H9 (cell line): ENCODE data around the gene CHD9NB. TPM values are rescaled to one million over a fixed set of nuclear protein-coding genes. Genes with fewer than 3 reads are reported as not detected.

Experiments
- DNase-seq: peaks from one replicate; pipeline ENCODE4 v3.0.0-alpha.2; 2017
- H2AFZ ChIP-seq: one replicate; pipeline ENCODE4 v1.6.1; 2013; ENCODE audit warnings: mild to moderate bottlenecking, low read length, control low read depth, moderate library complexity
- H2AK5ac ChIP-seq: 2 replicates; pipeline ENCODE4 v1.6.1; 2013; ENCODE audit warnings: low read length, control low read depth, mixed read lengths; ENCODE audit not compliant: insufficient read length
- H2BK120ac ChIP-seq: one replicate; pipeline ENCODE4 v1.6.1; 2013; ENCODE audit warnings: low read depth, mild to moderate bottlenecking, low read length, control low read depth, inconsistent platforms; ENCODE audit not compliant: poor library complexity, severe bottlenecking
- H2BK12ac ChIP-seq: 2 replicates; pipeline ENCODE4 v1.6.1; 2013; ENCODE audit warnings: low read length, control low read depth, mixed read lengths, low read depth; ENCODE audit not compliant: insufficient read length
- H2BK15ac ChIP-seq: 2 replicates; pipeline ENCODE4 v1.6.1; 2013; ENCODE audit warnings: low read depth, low read length, control low read depth
- H2BK20ac ChIP-seq: one replicate; pipeline ENCODE4 v1.6.1; 2013; ENCODE audit warnings: low read depth, mild to moderate bottlenecking, low read length, control low read depth, inconsistent platforms; ENCODE audit not compliant: poor library complexity, severe bottlenecking
- H2BK5ac ChIP-seq: 2 replicates; pipeline ENCODE4 v1.6.1; 2013; ENCODE audit warnings: low read length, control low read depth, mixed read lengths; ENCODE audit not compliant: insufficient read length
- H3K14ac ChIP-seq: 2 replicates; pipeline ENCODE4 v1.6.1; 2013; ENCODE audit warnings: low read length, control low read depth; ENCODE audit not compliant: insufficient read depth
- H3K18ac ChIP-seq: 2 replicates; pipeline ENCODE4 v1.6.1; 2013; ENCODE audit warnings: low read depth, mild to moderate bottlenecking, mixed read lengths, low read length, control low read depth; ENCODE audit not compliant: insufficient read length
- H3K23ac ChIP-seq: 2 replicates; pipeline ENCODE4 v1.6.1; 2013; ENCODE audit warnings: low read length, control low read depth, mixed read lengths, low read depth; ENCODE audit not compliant: insufficient read length
- H3K23me2 ChIP-seq: 2 replicates; pipeline ENCODE4 v1.6.1; 2013; ENCODE audit warnings: low read depth, mild to moderate bottlenecking, mixed read lengths, low read length, control low read depth; ENCODE audit not compliant: insufficient read length, poor library complexity, severe bottlenecking
- H3K27ac ChIP-seq: 2 replicates; pipeline ENCODE4 v1.5.1; 2013; ENCODE audit warnings: low read length, control low read depth, mixed read lengths, low read depth; ENCODE audit not compliant: insufficient read length
- H3K27me3 ChIP-seq: 2 replicates; pipeline ENCODE4 v1.6.1; 2013; ENCODE audit warnings: low read length, control low read depth, inconsistent platforms; ENCODE audit not compliant: insufficient read depth
- H3K4ac ChIP-seq: 2 replicates; pipeline ENCODE4 v1.6.1; 2013; ENCODE audit warnings: low read depth, mild to moderate bottlenecking, control low read depth, inconsistent platforms, low read length, moderate library complexity
- H3K4me1 ChIP-seq: 2 replicates; pipeline ENCODE4 v1.6.1; 2013; ENCODE audit warnings: low read length, control low read depth, inconsistent platforms; ENCODE audit not compliant: insufficient read depth
- H3K4me2 ChIP-seq: 2 replicates; pipeline ENCODE4 v1.6.1; 2013; ENCODE audit warnings: low read length, control low read depth, mixed read lengths; ENCODE audit not compliant: insufficient read length, insufficient read depth
- H3K56ac ChIP-seq: 2 replicates; pipeline ENCODE4 v1.6.1; 2013; ENCODE audit warnings: low read depth, mild to moderate bottlenecking, mixed read lengths, low read length, control low read depth; ENCODE audit not compliant: insufficient read length
- H3K79me1 ChIP-seq: 2 replicates; pipeline ENCODE4 v1.6.1; 2013; ENCODE audit warnings: low read depth, mild to moderate bottlenecking, moderate library complexity, low read length, control low read depth, inconsistent platforms; ENCODE audit not compliant: insufficient read depth, poor library complexity, severe bottlenecking
- H3K79me2 ChIP-seq: 2 replicates; pipeline ENCODE4 v1.6.1; 2013; ENCODE audit warnings: low read length, control low read depth, inconsistent platforms; ENCODE audit not compliant: insufficient read depth
- H3K9ac ChIP-seq: 2 replicates; pipeline ENCODE4 v1.6.1; 2013; ENCODE audit warnings: low read length, control low read depth, mixed read lengths; ENCODE audit not compliant: insufficient read length; ENCODE audit errors: extremely low read depth
- H3K9me3 ChIP-seq: one replicate; pipeline ENCODE4 v1.6.1; 2013; ENCODE audit warnings: low read depth, low read length, inconsistent platforms; ENCODE audit not compliant: control insufficient read depth
- H3T11ph ChIP-seq: one replicate; pipeline ENCODE4 v1.6.1; 2013; ENCODE audit warnings: mild to moderate bottlenecking, low read length, control low read depth, inconsistent platforms
- H4K20me1 ChIP-seq: one replicate; pipeline ENCODE4 v1.6.1; 2013; ENCODE audit not compliant: control insufficient read depth, insufficient read length, insufficient read depth
- H4K5ac ChIP-seq: 2 replicates; pipeline ENCODE4 v1.6.1; 2013; ENCODE audit warnings: low read depth, mild to moderate bottlenecking, mixed read lengths, low read length, control low read depth; ENCODE audit not compliant: insufficient read length
- H4K8ac ChIP-seq: replicated peaks from 2 replicates; pipeline ENCODE4 v1.6.1; 2013; ENCODE audit warnings: low read length, control low read depth, mixed read lengths, low read depth; ENCODE audit not compliant: insufficient read length
- H4K91ac ChIP-seq: 2 replicates; pipeline ENCODE4 v1.6.1; 2013; ENCODE audit warnings: low read depth, mild to moderate bottlenecking, moderate library complexity, mixed read lengths, low read length, control low read depth; ENCODE audit not compliant: insufficient read length
- H3K27ac Mint-ChIP-seq, 3 experiments: 2 replicates in 2 of 3; 3 replicates in 1 of 3; pipeline ENCODE4 v1.8.0; 2020 to 2021; ENCODE audit warnings: mixed read lengths in 3 of 3, mild to moderate bottlenecking in 1 of 3, moderate library complexity in 1 of 3
- H3K27me3 Mint-ChIP-seq: 2 replicates; pipeline ENCODE4 v1.8.0; 2021; ENCODE audit warnings: low read depth, mild to moderate bottlenecking, moderate library complexity, mixed read lengths
- H3K36me3 Mint-ChIP-seq, 3 experiments: 2 replicates in 2 of 3; 3 replicates in 1 of 3; pipeline ENCODE4 v1.8.0; 2020 to 2021; ENCODE audit warnings: low read depth in 3 of 3, mixed read lengths in 3 of 3; ENCODE audit not compliant: insufficient read depth in 1 of 3
- H3K4me1 Mint-ChIP-seq, 2 experiments: 2 replicates each; pipeline ENCODE4 v1.8.0; 2020; ENCODE audit warnings: mixed read lengths in 2 of 2
- H3K4me3 Mint-ChIP-seq, 2 experiments: 2 replicates in 1 of 2; 3 replicates in 1 of 2; pipeline ENCODE4 v1.8.0; 2020 to 2021; ENCODE audit warnings: mild to moderate bottlenecking in 2 of 2, mixed read lengths in 2 of 2, moderate library complexity in 1 of 2
- H3K9me3 Mint-ChIP-seq, 2 experiments: 2 replicates in 1 of 2; 3 replicates in 1 of 2; pipeline ENCODE4 v1.8.0; 2020; ENCODE audit warnings: mild to moderate bottlenecking in 2 of 2, mixed read lengths in 2 of 2, moderate library complexity in 1 of 2
- CTCF ChIP-seq: fragments of 200-600 bp; sonication (generic); conservative IDR thresholded peaks from 3 replicates; pipeline ENCODE4 v1.8.0; 2021; ENCODE audit warnings: antibody characterized with exemption, mild to moderate bottlenecking
- WGBS: extraction: QIAGEN DNeasy Blood & Tissue Kit; methylation state at CpG from one replicate; pipeline ENCODE4 v1.1.7; 2013; ENCODE audit warnings: missing lambda C conversion rate, low lambda C conversion rate, mixed read lengths; ENCODE audit not compliant: insufficient read length; ENCODE audit errors: extremely low coverage; 5-methylcytosine and 5-hydroxymethylcytosine counted together
- total RNA-seq: library from RNA; stranded (reverse); gene quantifications from 2 replicates; pipeline ENCODE4 v1.2.1, GENCODE V29; 2021

CHD9NB gene
- total RNA-seq, 1 experiment from 2014 or later = 3.3 TPM

GRCh38 chr16:53084746-53085334 lies 32.1 kb upstream of the CHD9NB start:
- no peak overlapping the region for H3K9ac ChIP-seq
- peaks cover 23% of the 10 kb centered on the region; the same call in 1 of the 2 replicates for H3K4me1 ChIP-seq
- peaks cover 0 to 12% (median 7%) of the 10 kb centered on the region in 3 experiments; a peak in 3 of 7 replicates for H3K36me3 Mint-ChIP-seq

More at GRCh38 chr16:53084746-53085334, 32.1 kb upstream of the CHD9NB start:
- WGBS = no CpG with 5 or more reads among the region's 8 CpGs
- no peaks in the 10 kb centered on the region for H3K79me2 ChIP-seq
- no peak overlapping the region for H3K23ac ChIP-seq
- H3T11ph ChIP-seq = no peak overlapping the region
- no peak overlapping the region for H2BK5ac ChIP-seq
- H3K79me1 ChIP-seq = no peaks in the 10 kb centered on the region
- no peak overlapping the region for H2BK12ac ChIP-seq
- Mint-ChIP-seq H3K4me3 (no peak overlapping the region), H3K9me3 (no peaks in the 10 kb centered on the region; a peak in 1 of 5 replicates), H3K27me3 (no peaks in the 10 kb centered on the region), H3K4me1 (peaks cover 63 to 71% of the 10 kb centered on the region in 2 experiments), H3K27ac (no peak overlapping the region)
- H4K8ac ChIP-seq = no peak overlapping the region
- H3K27ac ChIP-seq = no peak overlapping the region
- H4K20me1 ChIP-seq = no peaks in the 10 kb centered on the region
- H4K91ac ChIP-seq = no peak overlapping the region
- H3K23me2 ChIP-seq = no peaks in the 10 kb centered on the region
- no peak overlapping the region for H2AFZ ChIP-seq
- H3K56ac ChIP-seq = no peak overlapping the region
- no peak overlapping the region for H2BK120ac ChIP-seq
- no peaks in the 10 kb centered on the region for H3K27me3 ChIP-seq
- no peak overlapping the region for H2BK20ac ChIP-seq
- no peak overlapping the region for H4K5ac ChIP-seq
- DNase-seq = no peak
- no peak overlapping the region; the same call in 1 of the 2 replicates for H3K14ac ChIP-seq
- no peak overlapping the region for H2AK5ac ChIP-seq
- no peaks in the 10 kb centered on the region for H3K9me3 ChIP-seq
- H3K18ac ChIP-seq = no peak overlapping the region
- H3K4me2 ChIP-seq = no peak overlapping the region
- H3K4ac ChIP-seq = no peak overlapping the region
- H2BK15ac ChIP-seq = no peak overlapping the region
- TF ChIP-seq CTCF = no peak
